Measurements from ENCODE around the gene PCSK5. TPM values are rescaled to one million over a fixed set of nuclear protein-coding genes. Genes with fewer than 3 reads are reported as not detected.

The PCSK5 gene
- total and polyA plus RNA-seq, 2 of the 8 experiments (the other 6 are each of a cell fraction or from before 2014, with no cell fraction given): 5.5 to 10.7 TPM

- ChIA-PET POLR2A (ENCODE audit: partially characterized antibody) (no interaction called here), CTCF (ENCODE audit: partially characterized antibody) (interaction anchor here (0.7 kb wide), 1 partner anchor 244 kb away, joined by 3 read pairs; no protein-coding TSS in a partner anchor)
- H3K9me3 ChIP-seq (ENCODE audit: insufficient read depth in 2 of 2, low read depth in 1 of 2, low read length in 1 of 2): no peaks in the 10 kb centered on the region
- peaks cover 0 to 4% (median 2%) of the 10 kb centered on the region in 4 experiments; a peak in 1 of 7 replicates for H3K4me1 ChIP-seq (replicated peaks in 1 of 4; ENCODE audit: control insufficient read depth in 3 of 4, insufficient read depth in 4 of 4, low read length in 3 of 4)
- H3K4ac ChIP-seq (replicated peaks; ENCODE audit: insufficient read length, low read depth, low read length): no peak overlapping the region
- DNase-seq (ENCODE audit: low read depth in 1 of 2, low spot score in 2 of 2): no peak
- H4K5ac ChIP-seq (ENCODE audit: insufficient read length, low read depth, low read length): no peak overlapping the region
- no peak overlapping the region for H2BK20ac ChIP-seq (ENCODE audit: low read length)
- WGBS, 2 experiments (ENCODE audit: extremely low coverage in 1 of 2, insufficient coverage in 1 of 2, insufficient read length in 1 of 2, insufficient replicate concordance in 2 of 2, low coverage in 1 of 2, low lambda C conversion rate in 2 of 2, missing lambda C conversion rate in 1 of 2): 77% methylated on average over 4 of the region's 4 CpGs; no CpG with 5 or more reads in 1 of the 2 experiments
- no peak overlapping the region for H3K56ac ChIP-seq (replicated peaks; ENCODE audit: insufficient read length, low read depth, low read length)
- H3K79me1 ChIP-seq (ENCODE audit: low read depth, low read length): peaks cover 5% of the 10 kb centered on the region; the same call in 1 of the 2 replicates
- no peak overlapping the region for H3K23ac ChIP-seq (ENCODE audit: insufficient read length)
- H3K18ac ChIP-seq (ENCODE audit: extremely low read depth, low read length): no peak overlapping the region
- H3K23me2 ChIP-seq (ENCODE audit: low read depth, low read length): no peaks in the 10 kb centered on the region
- no peaks in the 10 kb centered on the region for H3K36me3 ChIP-seq (ENCODE audit: control insufficient read depth in 2 of 4, insufficient read depth in 4 of 4, low read length in 3 of 4)
- no peaks in the 10 kb centered on the region for H4K20me1 ChIP-seq (replicated peaks in 1 of 2; ENCODE audit: control insufficient read depth in 1 of 2, insufficient read depth in 2 of 2, low read length in 2 of 2)
- H2BK15ac ChIP-seq (ENCODE audit: low read length): no peak overlapping the region
- no peak overlapping the region for H2BK120ac ChIP-seq (replicated peaks; ENCODE audit: low read depth, low read length)
- H3K79me2 ChIP-seq (ENCODE audit: control insufficient read depth in 1 of 2, insufficient read depth in 2 of 2, low read length in 2 of 2): peaks cover 0 to 5% of the 10 kb centered on the region in 2 experiments; a peak in 1 of 4 replicates
- H4K8ac ChIP-seq (ENCODE audit: extremely low read depth, insufficient read depth, low read length): no peak overlapping the region
- H3K14ac ChIP-seq (ENCODE audit: insufficient read length): no peak overlapping the region
- H3K4me2 ChIP-seq (ENCODE audit: insufficient read depth in 1 of 2, low read depth in 2 of 2, low read length in 2 of 2): no peak overlapping the region
- H4K91ac ChIP-seq (replicated peaks; ENCODE audit: insufficient read length, low read length): no peak overlapping the region
- H2BK12ac ChIP-seq (ENCODE audit: low read depth, low read length): no peak overlapping the region
- no peak overlapping the region for H3K9ac ChIP-seq (replicated peaks in 1 of 4; ENCODE audit: extremely low read depth in 1 of 4, low read depth in 3 of 4, low read length in 3 of 4)
- no peak overlapping the region for H3K4me3 ChIP-seq (ENCODE audit: extremely low read depth in 1 of 4, insufficient read depth in 2 of 4, low read depth in 3 of 4, low read length in 4 of 4)
- no peak overlapping the region for H2AK5ac ChIP-seq (ENCODE audit: low read depth, low read length)
- H2AFZ ChIP-seq (ENCODE audit: low read length): no peak overlapping the region
- FAIRE-seq: no peak
- H3K27ac ChIP-seq (ENCODE audit: low read depth, low read length): no peak overlapping the region
- no peak overlapping the region for H2BK5ac ChIP-seq (ENCODE audit: low read depth, low read length)
- no peaks in the 10 kb centered on the region for H3K27me3 ChIP-seq (replicated peaks in 1 of 4; ENCODE audit: control insufficient read depth in 3 of 4, extremely low read depth in 1 of 4, insufficient read depth in 3 of 4, low read length in 3 of 4)
- no peak for TF ChIP-seq TCF12 (IDR thresholded peaks at IDR 0.05; ENCODE audit: low read depth, low read length)
- TF ChIP-seq SP2 (IDR thresholded peaks at IDR 0.05; ENCODE audit: low read length): no peak
- TF ChIP-seq NANOG (IDR thresholded peaks at IDR 0.05; ENCODE audit: insufficient read depth, low read depth, low read length, poor library complexity, severe bottlenecking): no peak
- TF ChIP-seq, protein P1, sequence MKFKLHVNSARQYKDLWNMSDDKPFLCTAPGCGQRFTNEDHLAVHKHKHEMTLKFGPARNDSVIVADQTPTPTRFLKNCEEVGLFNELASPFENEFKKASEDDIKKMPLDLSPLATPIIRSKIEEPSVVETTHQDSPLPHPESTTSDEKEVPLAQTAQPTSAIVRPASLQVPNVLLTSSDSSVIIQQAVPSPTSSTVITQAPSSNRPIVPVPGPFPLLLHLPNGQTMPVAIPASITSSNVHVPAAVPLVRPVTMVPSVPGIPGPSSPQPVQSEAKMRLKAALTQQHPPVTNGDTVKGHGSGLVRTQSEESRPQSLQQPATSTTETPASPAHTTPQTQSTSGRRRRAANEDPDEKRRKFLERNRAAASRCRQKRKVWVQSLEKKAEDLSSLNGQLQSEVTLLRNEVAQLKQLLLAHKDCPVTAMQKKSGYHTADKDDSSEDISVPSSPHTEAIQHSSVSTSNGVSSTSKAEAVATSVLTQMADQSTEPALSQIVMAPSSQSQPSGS (IDR thresholded peaks at IDR 0.05; ENCODE audit: low read length): no peak
- no peak for TF ChIP-seq SIX5 (IDR thresholded peaks at IDR 0.05; ENCODE audit: low read depth, low read length)
- TF ChIP-seq POU5F1 (IDR thresholded peaks at IDR 0.05; ENCODE audit: low read depth, low read length): no peak
- no peak for TF ChIP-seq KDM5A (IDR thresholded peaks at IDR 0.05; ENCODE audit: low read length)
- no peak for TF ChIP-seq HDAC2 (IDR thresholded peaks at IDR 0.05; ENCODE audit: borderline replicate concordance in 1 of 2, low read depth in 2 of 2, low read length in 2 of 2)
- no peak for TF ChIP-seq SIN3A (conservative IDR thresholded peaks at IDR 0.05 in 1 of 2, IDR thresholded peaks at IDR 0.05 in 1 of 2; ENCODE audit: low read depth in 1 of 2, low read length in 2 of 2)
- no peak for TF ChIP-seq PHF8 (conservative IDR thresholded peaks at IDR 0.05; ENCODE audit: low read depth, low read length)
- no peak for TF ChIP-seq SRF (IDR thresholded peaks at IDR 0.05; ENCODE audit: low read depth, low read length)
Measured at GRCh38 chr9:75965231-75965630, 74.8 kb downstream of the PCSK5 start.
